GM18519 (cell line): ENCODE measurements around the gene MAML3.

Experiments used
- ATAC-seq: cut with Tn5 transposase; IDR thresholded peaks from one replicate; pipeline ENCODE4 v1.9.1; 2021; ENCODE audit warnings: mild to moderate bottlenecking, moderate library complexity; ENCODE audit not compliant: unreplicated experiment, low FRiP score

The MAML3 gene

GRCh38 chr4:140081641-140082390, 72.2 kb downstream of the MAML3 start:
- no peak for ATAC-seq

DNA sequence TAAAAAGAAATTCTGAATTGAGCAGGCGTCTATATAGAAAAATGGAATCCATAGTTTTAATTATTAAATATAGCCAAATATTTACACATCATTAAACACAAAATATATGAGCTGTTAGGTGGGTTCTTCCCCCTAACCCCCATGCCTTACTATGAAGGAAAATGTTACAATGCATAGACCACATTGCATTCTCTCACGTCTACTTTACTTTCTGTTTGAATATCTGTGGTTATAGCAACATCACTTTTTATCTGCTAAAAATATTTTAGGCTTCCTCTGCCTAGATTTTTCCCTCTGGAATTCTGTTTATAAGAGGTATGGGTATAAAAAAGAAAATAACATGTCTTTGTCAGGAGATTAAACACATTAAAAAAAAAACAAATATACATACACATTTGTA, 73.1 kb downstream of the MAML3 start:
- no peak for ATAC-seq

DNA sequence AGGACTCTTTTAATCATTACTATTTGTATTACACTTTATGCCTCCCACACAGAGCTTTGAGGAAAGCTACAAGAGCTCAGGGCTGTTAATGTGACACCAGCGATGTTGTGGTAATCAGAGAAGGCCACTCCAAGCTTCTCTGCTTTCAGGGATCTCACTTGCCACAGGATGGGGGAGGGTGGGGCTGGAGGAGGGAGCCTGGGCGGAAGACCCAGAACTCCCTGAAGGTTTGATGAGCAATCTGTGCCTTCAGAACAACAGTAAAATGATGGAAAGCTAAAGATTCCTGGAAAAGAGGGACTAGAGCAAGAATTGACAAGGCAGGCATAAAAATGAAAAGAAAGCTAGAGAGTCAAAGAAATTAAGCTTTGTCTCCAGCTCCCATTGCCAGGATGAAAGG, 75.6 kb downstream of the MAML3 start:
- no peak for ATAC-seq

GRCh38 chr4:140076307-140076706, 77.7 kb downstream of the MAML3 start:
- no peak for ATAC-seq

- ATAC-seq: peak; percentile 71
Observed at GRCh38 chr4:140071806-140072205, 82.2 kb downstream of the MAML3 start.

DNA sequence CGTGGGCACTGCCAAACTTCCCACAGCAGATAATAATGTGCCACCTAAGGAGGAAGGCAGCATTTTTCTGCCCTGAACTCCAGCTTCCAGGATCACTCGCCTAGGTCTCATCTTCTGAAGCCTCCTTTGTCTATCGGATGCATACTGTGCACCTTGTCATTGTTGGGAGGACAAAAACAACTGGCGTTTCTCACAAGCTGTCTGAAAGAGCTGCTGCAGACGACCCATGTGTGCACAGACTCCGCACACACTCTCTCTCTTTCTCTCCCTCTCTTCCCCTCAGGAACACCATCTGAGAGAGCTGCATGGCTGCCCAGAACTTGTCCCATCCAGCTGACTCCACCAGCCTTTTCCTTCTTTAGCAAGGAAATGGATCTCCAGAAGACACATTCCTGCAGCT, 83.0 kb downstream of the MAML3 start:
- no peak for ATAC-seq

- no peak for ATAC-seq
Observed at GRCh38 chr4:140070366-140070765, 83.6 kb downstream of the MAML3 start.

DNA sequence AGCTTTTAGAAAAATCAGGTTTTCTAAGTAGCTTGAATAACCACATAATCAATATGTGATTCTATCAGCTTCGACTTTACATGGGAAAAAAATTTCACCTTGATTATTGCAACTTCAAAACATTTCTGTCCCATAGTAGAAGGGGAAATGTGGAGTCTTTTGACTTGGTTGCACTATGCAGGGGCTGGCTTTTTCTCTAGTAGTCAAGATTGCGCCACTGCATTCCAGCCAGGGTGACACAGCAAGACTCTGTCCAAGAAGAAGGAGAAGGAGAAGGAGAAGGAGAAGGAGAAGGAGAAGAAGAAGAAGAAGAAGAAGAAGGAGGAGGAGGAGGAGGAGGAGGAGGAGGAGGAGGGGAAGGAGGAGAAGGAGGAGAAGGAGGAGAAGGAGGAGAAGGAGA, 84.9 kb downstream of the MAML3 start:
- ATAC-seq: no peak

DNA sequence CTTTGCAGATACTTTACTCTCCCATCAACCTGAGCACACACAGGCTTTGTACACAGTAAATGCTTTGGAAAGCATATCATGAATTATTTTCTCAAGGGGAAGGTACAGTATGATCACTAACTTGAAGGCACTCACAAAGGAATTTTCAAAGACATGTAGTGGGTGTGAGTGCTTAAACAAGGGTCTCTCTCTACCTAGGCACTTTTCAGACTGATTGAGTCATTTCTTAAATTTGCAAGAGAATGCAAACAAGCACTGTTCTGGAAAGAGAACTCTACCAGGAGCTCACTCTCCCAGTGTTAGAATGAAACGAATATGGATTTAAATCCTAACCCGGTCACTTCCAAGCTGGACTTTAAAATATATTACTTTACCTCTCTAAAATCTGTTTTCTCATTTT, 85.7 kb downstream of the MAML3 start:
- no peak for ATAC-seq

GRCh38 chr4:140066031-140066930, 87.7 kb downstream of the MAML3 start:
- no peak for ATAC-seq

DNA sequence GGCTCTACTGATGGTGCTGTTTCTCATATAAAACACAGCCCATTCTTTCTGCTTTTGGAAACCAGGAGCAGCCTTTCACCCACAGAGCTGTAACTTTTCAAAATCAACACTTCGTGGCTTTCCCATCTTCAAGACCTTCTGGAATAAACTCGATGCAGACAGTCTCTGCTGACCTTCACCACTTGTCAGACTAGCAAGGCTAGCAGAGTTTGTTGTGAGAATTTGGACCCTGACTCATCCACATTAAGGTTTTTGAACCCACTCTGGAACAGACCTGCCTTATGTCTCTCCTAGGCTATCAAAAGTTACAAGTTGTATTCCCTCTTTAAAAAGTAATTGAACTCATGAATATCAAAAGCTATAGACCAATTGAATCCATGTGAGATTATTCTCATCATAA, 88.6 kb downstream of the MAML3 start:
- ATAC-seq: no peak

DNA sequence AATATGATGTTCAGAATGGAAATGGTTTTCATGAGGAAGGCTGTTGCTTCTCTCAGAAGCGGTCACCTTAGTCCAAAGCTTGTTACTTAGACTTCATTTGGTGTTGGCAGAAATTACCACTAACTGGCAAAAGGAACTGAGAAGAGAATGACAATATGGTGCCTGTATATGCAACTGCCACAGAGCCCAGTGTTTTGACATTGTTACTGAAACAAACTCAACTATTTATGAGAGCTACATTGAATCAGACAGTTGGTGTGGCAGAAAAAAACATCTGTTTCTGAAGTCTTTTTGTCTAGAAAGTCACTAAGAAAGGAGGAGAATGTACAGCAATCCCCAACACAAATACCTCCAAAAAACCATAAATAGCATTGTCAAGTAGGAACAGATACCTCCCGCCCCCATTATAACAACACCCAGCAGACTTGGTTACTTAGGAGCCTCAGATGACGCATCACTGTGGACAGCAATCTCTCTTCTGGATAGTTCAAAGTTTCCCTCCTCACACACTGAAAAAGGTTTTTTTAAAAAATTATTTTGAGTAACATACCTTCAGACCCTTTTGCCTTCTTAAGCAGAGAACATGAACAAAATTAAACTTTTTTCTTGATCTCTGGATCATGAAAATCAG, 92.2 kb downstream of the MAML3 start:
- no peak for ATAC-seq

GRCh38 chr4:140061194-140061593, 92.8 kb downstream of the MAML3 start:
- no peak for ATAC-seq

DNA sequence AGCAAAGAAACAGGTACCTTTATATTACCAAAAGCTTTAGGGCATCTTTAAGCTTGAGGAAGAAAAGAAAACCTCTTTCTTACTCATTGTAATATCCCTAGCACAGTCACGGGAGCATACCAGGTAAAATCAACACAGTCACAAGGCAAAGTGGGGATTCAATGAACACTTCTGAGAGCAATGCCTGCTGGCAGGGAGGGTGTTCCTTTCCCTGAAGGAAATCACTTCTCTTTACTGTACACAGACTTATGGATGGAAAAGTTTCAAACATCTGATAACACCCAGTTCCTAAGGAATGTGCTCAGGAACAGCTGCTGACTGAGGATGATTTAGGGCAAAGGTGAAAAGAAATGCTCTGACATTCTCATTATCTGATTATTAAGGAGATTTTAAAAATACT, 94.8 kb downstream of the MAML3 start:
- ATAC-seq: no peak

DNA sequence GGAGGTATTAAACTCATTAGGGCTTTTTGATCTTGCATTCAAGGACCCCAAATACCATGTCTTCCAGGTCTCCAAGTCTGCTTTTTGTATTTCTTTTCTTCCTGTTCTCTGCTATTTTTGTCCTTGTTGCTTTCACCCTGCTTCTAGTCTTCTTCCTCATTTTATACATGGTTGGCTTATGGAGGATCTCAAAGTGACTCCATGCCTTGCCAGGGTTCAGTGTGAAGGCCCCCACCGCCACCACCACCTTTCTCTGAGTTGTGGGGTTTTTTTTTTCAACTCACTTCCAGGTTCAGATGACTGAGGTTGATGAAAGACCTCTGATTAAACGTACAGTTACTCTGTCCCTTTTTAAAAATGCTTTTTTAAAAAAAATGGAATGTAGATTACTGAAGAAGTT, 96.3 kb downstream of the MAML3 start:
- no peak for ATAC-seq

- no peak for ATAC-seq
Observed at GRCh38 chr4:140056015-140056414, 98.0 kb downstream of the MAML3 start.

GRCh38 chr4:140054861-140055260, 99.1 kb downstream of the MAML3 start:
- no peak for ATAC-seq

- no peak for ATAC-seq
Observed at GRCh38 chr4:140053185-140053584, 100.8 kb downstream of the MAML3 start.

DNA sequence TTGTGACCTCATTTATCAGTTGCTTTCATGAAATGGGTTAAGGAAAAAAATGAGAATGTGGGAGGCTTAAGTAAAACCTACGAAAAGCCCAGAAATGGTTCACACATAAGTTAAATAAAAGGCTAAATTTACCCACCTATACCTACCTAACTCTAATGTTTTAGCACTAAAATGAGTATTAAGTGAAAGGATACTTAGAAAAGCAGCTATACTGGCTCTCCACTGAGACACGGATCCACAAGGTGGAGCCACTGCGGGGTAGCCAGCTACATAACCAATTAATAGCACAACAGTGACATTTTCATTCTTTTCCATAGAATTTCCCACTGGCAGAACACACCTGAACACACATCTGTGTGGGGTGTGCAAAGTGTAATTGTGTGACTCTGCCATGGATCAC, 101.9 kb downstream of the MAML3 start:
- ATAC-seq: no peak

DNA sequence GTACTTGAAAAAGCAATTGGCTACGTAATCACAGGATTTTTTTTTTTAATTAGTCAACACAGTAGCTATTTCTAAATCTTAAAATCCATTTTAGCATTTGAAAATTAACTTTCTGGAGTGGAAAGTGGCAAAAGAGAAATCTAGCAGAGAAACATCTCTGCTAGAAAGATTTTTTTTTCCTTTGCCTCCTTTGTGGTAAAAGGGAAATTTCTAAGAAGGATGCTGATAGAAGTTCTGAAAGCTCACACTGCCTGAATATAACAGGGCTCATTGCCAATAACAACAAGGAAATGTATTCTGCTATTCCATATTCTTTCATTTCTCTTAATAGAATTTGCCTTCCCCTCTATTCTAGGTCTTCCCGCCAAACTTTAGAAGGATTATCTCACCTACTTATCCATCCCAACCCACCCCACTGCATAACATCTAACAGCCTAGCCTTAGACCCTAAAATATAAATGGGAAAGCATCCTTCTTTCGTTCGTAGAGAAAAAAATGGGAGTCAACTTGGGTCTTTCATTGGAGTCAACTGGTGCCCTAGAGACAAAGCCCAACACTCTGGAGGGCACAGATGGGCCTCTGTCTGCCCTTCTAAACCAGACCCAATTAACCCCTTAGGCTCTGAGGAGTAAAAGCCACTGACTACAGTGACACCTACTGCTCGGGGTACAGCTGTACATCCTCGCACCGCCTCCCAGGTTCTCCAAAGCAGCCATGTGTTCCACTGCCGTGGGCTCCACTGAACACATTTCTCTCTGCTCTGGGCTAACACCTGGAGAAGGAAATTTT, 103.9 kb downstream of the MAML3 start:
- peak; percentile 49 for ATAC-seq
